Karpas-422 (cell line): ENCODE results near the gene ANXA4. TPM values are rescaled to one million over a fixed set of nuclear protein-coding genes. Genes with fewer than 3 reads are reported as not detected.

Experiments
- DNase-seq: peaks from one replicate; pipeline ENCODE4 v3.0.0-alpha.2; 2015
- H2AFZ ChIP-seq: fragments of 200-600 bp; sonication (generic); 2 replicates; pipeline ENCODE4 v1.6.1; 2014; ENCODE audit warnings: antibody characterized with exemption, low read length, mixed read lengths
- H3K27ac ChIP-seq: fragments of 200-600 bp; sonication (generic); 2 replicates; pipeline ENCODE4 v1.5.1; 2014; ENCODE audit warnings: mild to moderate bottlenecking, low read length, moderate library complexity
- H3K27me3 ChIP-seq: fragments of 200-600 bp; sonication (generic); 2 replicates; pipeline ENCODE4 v1.6.1; 2014; ENCODE audit warnings: low read length, mixed read lengths
- H3K36me3 ChIP-seq: fragments of 200-600 bp; sonication (generic); 2 replicates; pipeline ENCODE4 v1.6.1; 2014; ENCODE audit warnings: low read length, mixed read lengths; ENCODE audit not compliant: insufficient read depth
- H3K4me1 ChIP-seq: fragments of 200-600 bp; sonication (generic); 2 replicates; pipeline ENCODE4 v1.6.1; 2014; ENCODE audit warnings: mild to moderate bottlenecking, low read length, mixed read lengths
- H3K4me2 ChIP-seq: fragments of 200-600 bp; sonication (generic); 2 replicates; pipeline ENCODE4 v1.6.1; 2014; ENCODE audit warnings: low read length, low read depth, mild to moderate bottlenecking; ENCODE audit not compliant: poor library complexity, severe bottlenecking
- H3K4me3 ChIP-seq: fragments of 200-600 bp; sonication (generic); 2 replicates; pipeline ENCODE4 v1.5.1; 2014; ENCODE audit warnings: mild to moderate bottlenecking, antibody characterized with exemption, low read length, mixed read lengths
- H3K79me2 ChIP-seq: fragments of 200-600 bp; sonication (generic); 2 replicates; pipeline ENCODE4 v1.6.1; 2014; ENCODE audit warnings: mild to moderate bottlenecking, low read length, mixed read lengths
- H3K9ac ChIP-seq: fragments of 200-600 bp; sonication (generic); 2 replicates; pipeline ENCODE4 v1.6.0; 2014; ENCODE audit warnings: low read length
- H3K9me2 ChIP-seq: fragments of 200-600 bp; sonication (generic), shearing (Covaris generic); replicated peaks from 2 replicates; pipeline ENCODE4 v1.6.0; 2014; ENCODE audit warnings: mild to moderate bottlenecking, low read length, moderate library complexity; ENCODE audit not compliant: insufficient read depth
- H3K9me3 ChIP-seq: fragments of 300-700, 200-600 bp; sonication (generic); 2 replicates; pipeline ENCODE4 v1.6.1; 2014; ENCODE audit warnings: low read length, mixed read lengths
- H4K20me1 ChIP-seq: fragments of 200-600 bp; sonication (generic); 2 replicates; pipeline ENCODE4 v1.6.1; 2014; ENCODE audit warnings: mild to moderate bottlenecking, antibody characterized with exemption, low read length, low read depth; ENCODE audit not compliant: insufficient read depth
- total RNA-seq: library from RNA; depleted of rRNA; stranded (reverse); fragments of >200 nt; shearing (Covaris generic); gene quantifications from 2 replicates; pipeline ENCODE4 v1.2.3, GENCODE V29; 2014; ENCODE audit warnings: low replicate concordance; rRNA removed

Gene ANXA4
- total RNA-seq = 1.1 and 2.4 TPM in 2 replicates

DNA sequence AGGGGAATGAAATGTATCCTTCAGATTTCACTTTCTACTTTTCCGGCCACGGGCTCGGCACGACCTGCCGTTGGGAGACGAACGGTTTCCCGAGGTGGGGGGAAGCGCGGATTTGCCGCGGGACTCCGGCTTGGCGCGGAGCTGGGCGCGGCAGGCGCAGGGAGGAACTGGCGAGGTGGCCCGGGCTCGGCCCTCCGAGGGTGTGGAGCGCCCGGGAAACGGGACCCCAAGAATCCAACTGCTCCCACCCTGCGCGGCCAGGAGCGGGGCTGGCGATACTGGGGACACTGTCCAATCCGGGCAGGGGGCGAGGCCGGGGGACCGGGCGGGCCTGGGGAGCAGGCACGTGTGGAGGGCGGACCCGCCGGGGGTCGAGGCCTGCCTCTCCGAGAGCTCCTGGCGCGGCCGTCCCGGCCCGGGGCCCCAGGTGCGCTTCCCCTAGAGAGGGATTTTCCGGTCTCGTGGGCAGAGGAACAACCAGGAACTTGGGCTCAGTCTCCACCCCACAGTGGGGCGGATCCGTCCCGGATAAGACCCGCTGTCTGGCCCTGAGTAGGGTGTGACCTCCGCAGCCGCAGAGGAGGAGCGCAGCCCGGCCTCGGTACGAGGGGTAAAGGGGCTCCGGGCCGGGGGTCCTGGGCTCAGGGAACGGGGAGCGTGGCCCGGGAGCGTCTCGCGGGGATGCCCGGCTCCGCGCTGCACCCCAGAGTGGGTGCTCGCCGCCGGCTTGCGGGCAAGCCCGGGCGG lies at the start of gene ANXA4:
ANXA4 (plus strand) TSS at position 560 of the 747 bp plus-strand sequence. CDS start 39,432 bp downstream, outside the sequence.
- H2AFZ ChIP-seq = peak within 1 kb of the TSS; percentile 97
- no peaks in the 10 kb centered on the region for H3K36me3 ChIP-seq
- no peaks in the 10 kb centered on the region for H3K27me3 ChIP-seq
- no peak within 1 kb of the TSS for H3K27ac ChIP-seq
- peak within 1 kb of the TSS; percentile 63 for H3K9ac ChIP-seq
- H3K9me3 ChIP-seq = no peaks in the 10 kb centered on the region
- peak within 1 kb of the TSS; percentile 79 for H3K4me2 ChIP-seq
- H3K79me2 ChIP-seq = no peaks in the 10 kb centered on the region
- H3K9me2 ChIP-seq = no peaks in the 10 kb centered on the region
- H3K4me1 ChIP-seq = peaks cover 15% of the 10 kb centered on the region
- H3K4me3 ChIP-seq = peak within 1 kb of the TSS; percentile 53
- no peaks in the 10 kb centered on the region for H4K20me1 ChIP-seq
- peak; percentile 46 for DNase-seq

- Histone ChIP-seq H3K4me2 (no peak overlapping the region), H3K36me3 (no peaks in the 10 kb centered on the region)
- no peak for DNase-seq
Measured at GRCh38 chr2:69692424-69692823, 49.5 kb upstream of the ANXA4 start.

GRCh38 chr2:69693059-69693774 lies 48.7 kb upstream of the ANXA4 start:
- Histone ChIP-seq H3K27ac (no peak overlapping the region), H3K27me3 (no peaks in the 10 kb centered on the region; the same call in 1 of the 2 replicates), H3K4me3 (peak overlapping the region; percentile 31), H4K20me1 (peaks cover 3% of the 10 kb centered on the region; the same call in 1 of the 2 replicates), H3K9me2 (no peaks in the 10 kb centered on the region), H3K9me3 (no peaks in the 10 kb centered on the region), H3K79me2 (no peaks in the 10 kb centered on the region), H3K4me1 (peaks cover 35% of the 10 kb centered on the region), H2AFZ (no peak overlapping the region), H3K9ac (no peak overlapping the region), H3K4me2 (peak overlapping the region; percentile 58), H3K36me3 (no peaks in the 10 kb centered on the region)
- peak; percentile 92 for DNase-seq

More at GRCh38 chr2:69692424-69692823, 49.5 kb upstream of the ANXA4 start:
- Histone ChIP-seq H3K9me3 (no peaks in the 10 kb centered on the region), H4K20me1 (peaks cover 3% of the 10 kb centered on the region; the same call in 1 of the 2 replicates), H2AFZ (no peak overlapping the region), H3K27me3 (no peaks in the 10 kb centered on the region; the same call in 1 of the 2 replicates), H3K27ac (no peak overlapping the region), H3K4me1 (peaks cover 35% of the 10 kb centered on the region), H3K9ac (no peak overlapping the region), H3K79me2 (no peaks in the 10 kb centered on the region), H3K9me2 (no peaks in the 10 kb centered on the region), H3K4me3 (no peak overlapping the region)

DNA sequence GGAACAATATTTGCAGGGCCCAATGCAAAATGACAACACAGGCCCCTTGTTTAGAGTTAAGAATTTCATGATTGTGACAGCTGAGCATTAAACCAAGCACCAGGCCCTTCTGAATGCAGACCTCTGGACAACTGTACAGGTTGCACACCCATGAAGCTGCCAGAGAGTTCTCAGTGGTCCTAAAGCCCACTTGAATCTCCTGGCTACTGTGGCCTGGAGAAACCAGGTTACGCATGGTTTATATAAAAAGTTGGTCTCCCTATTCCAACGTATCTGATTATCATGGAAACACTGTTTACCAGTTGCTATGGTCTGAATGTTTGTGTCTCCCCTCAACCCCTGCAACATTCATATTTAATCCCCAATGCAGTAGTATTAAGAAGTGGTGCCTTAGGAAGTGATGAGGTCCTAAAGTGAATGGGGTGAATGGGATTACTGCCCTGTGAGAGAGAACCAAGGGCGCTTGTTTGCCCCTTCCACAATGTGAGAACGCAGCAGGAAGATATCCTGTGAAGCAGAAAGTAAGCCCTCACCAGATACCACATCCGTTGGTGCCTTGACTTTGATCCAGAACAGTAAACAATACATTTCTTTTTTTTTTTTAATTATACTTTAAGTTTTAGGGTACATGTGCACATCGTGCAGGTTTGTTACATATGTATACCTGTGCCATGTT lies 48.0 kb upstream of the ANXA4 start:
- no peaks in the 10 kb centered on the region; the same call in 1 of the 2 replicates for H3K27me3 ChIP-seq
- no peak overlapping the region for H3K27ac ChIP-seq
- H3K4me3 ChIP-seq = peak overlapping the region; percentile 31; the same call in 1 of the 2 replicates
- H3K36me3 ChIP-seq = no peaks in the 10 kb centered on the region
- no peaks in the 10 kb centered on the region for H3K9me2 ChIP-seq
- peak overlapping the region; percentile 58 for H3K4me2 ChIP-seq
- H3K4me1 ChIP-seq = peaks cover 35% of the 10 kb centered on the region
- no peaks in the 10 kb centered on the region for H3K79me2 ChIP-seq
- no peak overlapping the region for H3K9ac ChIP-seq
- no peaks in the 10 kb centered on the region for H3K9me3 ChIP-seq
- H2AFZ ChIP-seq = no peak overlapping the region
- H4K20me1 ChIP-seq = peaks cover 3% of the 10 kb centered on the region; the same call in 1 of the 2 replicates
- no peak for DNase-seq

DNA sequence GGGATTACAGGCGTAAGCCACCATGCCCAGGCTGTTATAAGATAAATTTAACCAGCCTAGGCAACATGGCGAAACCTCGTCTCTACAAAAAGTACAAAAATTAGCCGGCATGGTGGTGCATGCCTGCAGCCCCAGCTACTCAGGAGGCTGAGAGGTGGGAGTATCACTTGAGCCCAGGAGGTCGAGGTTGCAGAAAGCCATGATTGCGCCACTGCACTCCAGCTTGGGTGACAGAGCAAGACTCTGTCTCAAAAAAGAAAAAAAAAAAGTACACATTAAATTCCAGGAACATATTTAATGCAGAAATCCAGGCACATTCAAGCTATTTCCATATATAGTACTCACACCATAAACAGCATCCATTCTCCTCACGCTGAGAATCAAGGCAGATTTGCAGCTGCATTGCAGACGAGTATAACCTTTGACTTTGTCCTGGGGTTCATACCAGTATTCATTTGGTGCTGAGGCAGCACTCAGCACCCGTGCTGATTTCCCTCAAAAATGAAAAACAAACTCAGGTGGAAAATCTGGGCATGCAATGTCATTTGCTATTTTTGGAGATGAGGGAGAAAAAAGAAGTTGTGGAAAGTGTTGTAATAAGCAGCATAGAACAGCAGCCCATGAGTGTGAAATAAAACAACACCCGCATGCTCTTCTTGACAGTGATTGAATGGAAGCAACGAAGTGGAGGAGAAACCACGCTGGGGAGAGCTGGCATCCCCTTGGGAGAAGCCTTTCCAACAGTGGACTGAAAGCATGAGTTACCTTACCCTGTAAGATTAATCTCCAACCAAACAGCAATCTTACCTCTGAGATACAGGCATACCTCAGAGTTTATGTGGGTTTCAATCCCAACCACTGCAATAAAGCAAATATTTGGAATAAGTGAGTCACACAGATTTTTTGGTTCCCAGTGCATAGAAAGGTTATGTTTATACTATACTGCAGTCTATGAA lies 46.8 kb upstream of the ANXA4 start:
- no peaks in the 10 kb centered on the region for H3K36me3 ChIP-seq
- no peak overlapping the region for H3K9ac ChIP-seq
- H3K27ac ChIP-seq = no peak overlapping the region
- no peak overlapping the region for H3K4me3 ChIP-seq
- no peaks in the 10 kb centered on the region for H3K9me2 ChIP-seq
- no peaks in the 10 kb centered on the region; the same call in 1 of the 2 replicates for H3K27me3 ChIP-seq
- peaks cover 35% of the 10 kb centered on the region for H3K4me1 ChIP-seq
- no peak overlapping the region for H2AFZ ChIP-seq
- peak overlapping the region; percentile 28 for H3K4me2 ChIP-seq
- no peaks in the 10 kb centered on the region for H3K9me3 ChIP-seq
- H4K20me1 ChIP-seq = peaks cover 3% of the 10 kb centered on the region; the same call in 1 of the 2 replicates
- H3K79me2 ChIP-seq = no peaks in the 10 kb centered on the region
- DNase-seq = peak; percentile 71

GRCh38 chr2:69695850-69696216 lies 46.1 kb upstream of the ANXA4 start:
- Histone ChIP-seq H3K4me3 (no peak overlapping the region), H3K79me2 (no peaks in the 10 kb centered on the region), H2AFZ (no peak overlapping the region), H3K27me3 (no peaks in the 10 kb centered on the region; the same call in 1 of the 2 replicates), H3K9me2 (no peaks in the 10 kb centered on the region), H3K9ac (no peak overlapping the region), H4K20me1 (peaks cover 3% of the 10 kb centered on the region; the same call in 1 of the 2 replicates), H3K4me1 (peaks cover 35% of the 10 kb centered on the region), H3K27ac (no peak overlapping the region), H3K9me3 (no peaks in the 10 kb centered on the region), H3K4me2 (peak overlapping the region; percentile 28), H3K36me3 (no peaks in the 10 kb centered on the region)
- DNase-seq = no peak

DNA sequence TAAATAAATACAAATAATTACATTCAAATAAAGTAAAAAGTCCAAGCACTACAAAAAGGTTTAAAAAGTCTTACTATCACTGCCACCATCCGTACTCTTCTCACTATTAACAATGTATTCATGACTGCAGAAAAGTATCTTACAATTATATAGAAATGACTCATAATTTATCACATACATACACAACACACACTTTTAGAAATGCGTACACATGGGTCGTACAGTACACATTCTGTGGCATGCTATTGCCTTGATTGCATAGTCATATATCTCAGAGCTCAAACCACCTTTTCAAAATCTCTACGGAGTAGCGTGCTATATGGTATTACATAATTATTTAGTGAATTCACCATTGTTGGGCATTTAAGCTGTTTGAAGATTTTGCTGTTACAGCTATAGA lies 41.6 kb upstream of the ANXA4 start:
- H4K20me1 ChIP-seq = no peaks in the 10 kb centered on the region
- DNase-seq = no peak
- H3K4me1 ChIP-seq = peaks cover 27% of the 10 kb centered on the region
- H3K9me2 ChIP-seq = no peaks in the 10 kb centered on the region
- H3K4me3 ChIP-seq = no peak overlapping the region
- H3K9ac ChIP-seq = no peak overlapping the region
- no peak overlapping the region for H3K27ac ChIP-seq
- H2AFZ ChIP-seq = no peak overlapping the region
- no peaks in the 10 kb centered on the region for H3K9me3 ChIP-seq
- H3K79me2 ChIP-seq = no peaks in the 10 kb centered on the region
- no peak overlapping the region for H3K4me2 ChIP-seq
- no peaks in the 10 kb centered on the region for H3K36me3 ChIP-seq
- no peaks in the 10 kb centered on the region for H3K27me3 ChIP-seq
